ENCODE data around the gene EFCAB11.

Gene EFCAB11

GRCh38 chr14:89833120-89833532, 121.4 kb downstream of the EFCAB11 start:
- no peaks in the 10 kb centered on the region for H4K20me1 ChIP-seq (ENCODE audit: insufficient read depth, low read length)
- no peaks in the 10 kb centered on the region for H3K27me3 ChIP-seq (replicated peaks; ENCODE audit: insufficient read depth, low read length)
- TF ChIP-seq, protein P1, sequence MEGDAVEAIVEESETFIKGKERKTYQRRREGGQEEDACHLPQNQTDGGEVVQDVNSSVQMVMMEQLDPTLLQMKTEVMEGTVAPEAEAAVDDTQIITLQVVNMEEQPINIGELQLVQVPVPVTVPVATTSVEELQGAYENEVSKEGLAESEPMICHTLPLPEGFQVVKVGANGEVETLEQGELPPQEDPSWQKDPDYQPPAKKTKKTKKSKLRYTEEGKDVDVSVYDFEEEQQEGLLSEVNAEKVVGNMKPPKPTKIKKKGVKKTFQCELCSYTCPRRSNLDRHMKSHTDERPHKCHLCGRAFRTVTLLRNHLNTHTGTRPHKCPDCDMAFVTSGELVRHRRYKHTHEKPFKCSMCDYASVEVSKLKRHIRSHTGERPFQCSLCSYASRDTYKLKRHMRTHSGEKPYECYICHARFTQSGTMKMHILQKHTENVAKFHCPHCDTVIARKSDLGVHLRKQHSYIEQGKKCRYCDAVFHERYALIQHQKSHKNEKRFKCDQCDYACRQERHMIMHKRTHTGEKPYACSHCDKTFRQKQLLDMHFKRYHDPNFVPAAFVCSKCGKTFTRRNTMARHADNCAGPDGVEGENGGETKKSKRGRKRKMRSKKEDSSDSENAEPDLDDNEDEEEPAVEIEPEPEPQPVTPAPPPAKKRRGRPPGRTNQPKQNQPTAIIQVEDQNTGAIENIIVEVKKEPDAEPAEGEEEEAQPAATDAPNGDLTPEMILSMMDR (IDR thresholded peaks at IDR 0.05; ENCODE audit: low read length): no peak
- no peak for TF ChIP-seq EZH2 (optimal IDR thresholded peaks at IDR 0.05; ENCODE audit: low read depth, low read length)
- TF ChIP-seq EZH2phosphoT487 (IDR thresholded peaks at IDR 0.05; ENCODE audit: low read length): no peak
- no peak overlapping the region for H3K4me3 ChIP-seq (ENCODE audit: low read length)
- H3K36me3 ChIP-seq (replicated peaks; ENCODE audit: insufficient read depth, low read length): no peaks in the 10 kb centered on the region
- no peaks in the 10 kb centered on the region for H3K4me1 ChIP-seq (ENCODE audit: low read length)
- H3F3A ChIP-seq (ENCODE audit: insufficient read depth, low read length): no peaks in the 10 kb centered on the region
- no peak for DNase-seq
- no peak overlapping the region for H3K27ac ChIP-seq (ENCODE audit: low read length)
- H3K4me2 ChIP-seq (ENCODE audit: low read depth, low read length): no peak overlapping the region
- no peak overlapping the region for H3K9ac ChIP-seq (ENCODE audit: low read length)
- H3K9me2 ChIP-seq (replicated peaks; ENCODE audit: insufficient read depth, low read length): no peaks in the 10 kb centered on the region
- H3K9me3 ChIP-seq (replicated peaks; ENCODE audit: insufficient read depth, low read length): no peaks in the 10 kb centered on the region
- H2AFZ ChIP-seq (ENCODE audit: low read length): no peak overlapping the region
- H3K79me2 ChIP-seq (ENCODE audit: low read length): no peaks in the 10 kb centered on the region

DNA sequence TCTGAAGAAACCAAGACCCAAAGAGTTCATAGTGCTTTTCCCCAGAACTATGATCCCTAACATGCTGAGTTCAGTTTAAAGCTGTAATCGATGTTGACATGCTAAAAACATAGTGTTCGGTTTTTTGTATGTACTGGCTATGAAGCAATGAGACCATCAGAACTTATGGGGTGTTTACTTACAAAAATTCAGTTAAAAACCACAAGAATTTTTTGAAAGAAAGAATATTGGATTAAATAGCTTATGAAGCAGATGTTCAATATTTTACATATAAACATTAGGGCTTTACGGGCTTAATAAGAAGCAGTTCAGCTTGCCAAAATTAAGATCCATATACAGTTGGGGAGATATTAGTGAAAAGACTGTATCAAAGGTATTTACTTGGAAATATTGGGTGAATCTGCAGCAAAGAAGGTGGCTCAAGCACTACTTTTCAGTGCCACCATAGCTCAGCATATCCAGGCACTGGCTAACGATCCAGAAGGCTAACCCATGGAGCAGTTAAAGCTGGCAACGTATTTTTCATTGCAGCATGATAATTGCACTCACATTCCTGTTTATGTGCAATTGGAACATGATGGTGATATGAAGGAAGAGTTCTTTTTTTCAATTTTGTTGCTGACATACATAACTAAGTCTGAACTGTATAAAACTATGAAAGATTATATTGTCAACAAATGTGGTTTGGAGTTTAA, 125.9 kb downstream of the EFCAB11 start:
- no peak overlapping the region for H2AFZ ChIP-seq (ENCODE audit: low read length)
- H4K20me1 ChIP-seq (ENCODE audit: insufficient read depth, low read length): no peaks in the 10 kb centered on the region
- no peaks in the 10 kb centered on the region for H3K79me2 ChIP-seq (ENCODE audit: low read length)
- no peak for DNase-seq
- no peaks in the 10 kb centered on the region for H3K4me1 ChIP-seq (ENCODE audit: low read length)
- no peak overlapping the region for H3K4me2 ChIP-seq (ENCODE audit: low read depth, low read length)
- H3K9ac ChIP-seq (ENCODE audit: low read length): no peak overlapping the region
- H3K27ac ChIP-seq (ENCODE audit: low read length): no peak overlapping the region
- TF ChIP-seq, protein P1 (IDR thresholded peaks at IDR 0.05; ENCODE audit: low read length): no peak
- TF ChIP-seq EZH2 (optimal IDR thresholded peaks at IDR 0.05; ENCODE audit: low read depth, low read length) (no peak), EZH2phosphoT487 (IDR thresholded peaks at IDR 0.05; ENCODE audit: low read length) (no peak)
- H3K36me3 ChIP-seq (replicated peaks; ENCODE audit: insufficient read depth, low read length): no peaks in the 10 kb centered on the region
- no peaks in the 10 kb centered on the region for H3K9me3 ChIP-seq (replicated peaks; ENCODE audit: insufficient read depth, low read length)
- H3K4me3 ChIP-seq (ENCODE audit: low read length): no peak overlapping the region
- no peaks in the 10 kb centered on the region for H3K9me2 ChIP-seq (replicated peaks; ENCODE audit: insufficient read depth, low read length)
- no peaks in the 10 kb centered on the region for H3K27me3 ChIP-seq (replicated peaks; ENCODE audit: insufficient read depth, low read length)
- H3F3A ChIP-seq (ENCODE audit: insufficient read depth, low read length): no peaks in the 10 kb centered on the region

- H3K9me2 ChIP-seq (replicated peaks; ENCODE audit: insufficient read depth, low read length): no peaks in the 10 kb centered on the region
- no peak for DNase-seq
- H3F3A ChIP-seq (ENCODE audit: insufficient read depth, low read length): no peaks in the 10 kb centered on the region
- H3K27ac ChIP-seq (ENCODE audit: low read length): no peak overlapping the region
- no peaks in the 10 kb centered on the region for H3K27me3 ChIP-seq (replicated peaks; ENCODE audit: insufficient read depth, low read length)
- no peaks in the 10 kb centered on the region for H3K9me3 ChIP-seq (replicated peaks; ENCODE audit: insufficient read depth, low read length)
- no peaks in the 10 kb centered on the region for H3K36me3 ChIP-seq (replicated peaks; ENCODE audit: insufficient read depth, low read length)
- no peaks in the 10 kb centered on the region for H3K79me2 ChIP-seq (ENCODE audit: low read length)
- no peaks in the 10 kb centered on the region for H4K20me1 ChIP-seq (ENCODE audit: insufficient read depth, low read length)
- H2AFZ ChIP-seq (ENCODE audit: low read length): no peak overlapping the region
- H3K4me2 ChIP-seq (ENCODE audit: low read depth, low read length): no peak overlapping the region
- H3K4me1 ChIP-seq (ENCODE audit: low read length): no peaks in the 10 kb centered on the region
- TF ChIP-seq EZH2phosphoT487 (IDR thresholded peaks at IDR 0.05; ENCODE audit: low read length): no peak
- TF ChIP-seq, protein P1 (IDR thresholded peaks at IDR 0.05; ENCODE audit: low read length): no peak
- no peak for TF ChIP-seq EZH2 (optimal IDR thresholded peaks at IDR 0.05; ENCODE audit: low read depth, low read length)
- no peak overlapping the region for H3K9ac ChIP-seq (ENCODE audit: low read length)
- no peak overlapping the region for H3K4me3 ChIP-seq (ENCODE audit: low read length)
Observed at GRCh38 chr14:89827265-89827664, 127.3 kb downstream of the EFCAB11 start.

All from MM.1S (cell line).